ENCODE measurements around the gene ARRB2.

Gene ARRB2

GRCh38 chr17:4753392-4753791 is 43.0 kb downstream of the ARRB2 start:
- no peak for DNase-seq (ENCODE audit: low read depth, low spot score)

- DNase-seq (ENCODE audit: low read depth, low spot score) = no peak
These were observed 49.4 kb downstream of the ARRB2 start for GRCh38 chr17:4759776-4760236.

GRCh38 chr17:4764595-4764994 is 54.2 kb downstream of the ARRB2 start:
- DNase-seq (ENCODE audit: low read depth, low spot score) = no peak

DNA sequence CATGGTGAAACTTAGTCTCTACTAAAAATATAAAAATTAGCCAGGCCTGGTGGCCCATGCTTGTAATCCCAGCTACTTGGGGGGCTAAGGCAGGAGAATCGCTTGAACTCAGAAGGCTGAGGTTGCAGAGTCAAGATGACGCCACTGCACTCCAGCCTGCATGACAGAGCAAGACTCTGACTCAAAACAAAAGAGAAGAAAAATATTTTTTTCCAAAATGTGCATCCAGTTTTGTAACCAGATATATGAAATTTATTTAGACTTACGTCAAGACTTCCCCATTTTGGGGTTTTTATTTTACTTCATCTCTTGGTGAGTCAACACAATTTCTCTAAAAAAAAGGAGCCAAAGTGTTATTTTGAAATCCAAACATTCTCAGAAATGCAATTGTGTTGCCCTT is 55.8 kb downstream of the ARRB2 start:
- DNase-seq (ENCODE audit: low read depth, low spot score) = no peak

GRCh38 chr17:4766723-4767122 is 56.3 kb downstream of the ARRB2 start:
- DNase-seq (ENCODE audit: low read depth, low spot score) = no peak

- no peak for DNase-seq (ENCODE audit: low read depth, low spot score)
These were observed 57.9 kb downstream of the ARRB2 start for GRCh38 chr17:4768298-4768697.

GRCh38 chr17:4769628-4770027 is 59.2 kb downstream of the ARRB2 start:
- DNase-seq (ENCODE audit: low read depth, low spot score) = no peak

Data from ELF-1 (cell line).